GM18517 (cell line): ENCODE data around the gene KCNJ6.

ENCODE experiments used
- ATAC-seq: cut with Tn5 transposase; IDR thresholded peaks from one replicate; pipeline ENCODE4 v1.9.1; 2021; ENCODE audit warnings: mild to moderate bottlenecking, moderate library complexity; ENCODE audit not compliant: unreplicated experiment

Gene KCNJ6

DNA sequence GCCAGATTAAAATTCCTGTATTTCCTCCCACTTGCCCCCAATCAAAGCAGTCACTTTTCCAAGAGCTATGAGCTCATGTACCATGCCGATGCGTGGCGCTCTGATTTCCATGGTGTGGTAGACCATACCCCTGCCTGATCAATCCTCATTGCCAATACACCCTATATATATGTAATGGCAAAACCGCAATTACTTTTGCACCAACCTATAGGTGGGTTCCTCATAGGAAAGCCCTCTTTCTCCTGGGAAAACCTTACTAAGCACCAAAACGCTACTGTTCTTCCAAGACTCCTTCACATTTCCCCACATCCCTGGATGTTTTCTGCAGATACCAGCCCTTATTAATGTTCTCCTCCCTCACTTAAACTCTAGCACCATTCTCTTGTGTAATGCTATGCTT is 11.0 kb downstream of the KCNJ6 start:
- ATAC-seq: no peak

DNA sequence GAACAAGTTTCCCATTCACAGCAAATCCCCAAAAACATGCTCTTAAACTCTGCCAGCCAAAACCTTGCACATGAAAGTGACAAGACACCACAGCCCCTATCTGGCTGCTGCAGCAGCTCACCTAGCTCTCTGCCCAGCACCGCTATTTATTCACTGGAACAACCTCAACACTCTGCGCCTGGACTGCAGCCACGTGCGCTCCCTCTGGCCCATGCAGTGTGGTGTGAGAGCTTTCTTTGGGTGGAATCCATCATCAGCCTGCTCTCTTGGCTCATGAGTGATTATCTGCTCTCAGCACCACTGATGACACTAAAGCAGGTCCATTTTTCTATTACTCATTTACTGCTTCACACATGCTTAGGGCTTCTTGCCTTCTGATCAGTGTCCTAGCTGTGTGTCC is 11.4 kb downstream of the KCNJ6 start:
- ATAC-seq: no peak

DNA sequence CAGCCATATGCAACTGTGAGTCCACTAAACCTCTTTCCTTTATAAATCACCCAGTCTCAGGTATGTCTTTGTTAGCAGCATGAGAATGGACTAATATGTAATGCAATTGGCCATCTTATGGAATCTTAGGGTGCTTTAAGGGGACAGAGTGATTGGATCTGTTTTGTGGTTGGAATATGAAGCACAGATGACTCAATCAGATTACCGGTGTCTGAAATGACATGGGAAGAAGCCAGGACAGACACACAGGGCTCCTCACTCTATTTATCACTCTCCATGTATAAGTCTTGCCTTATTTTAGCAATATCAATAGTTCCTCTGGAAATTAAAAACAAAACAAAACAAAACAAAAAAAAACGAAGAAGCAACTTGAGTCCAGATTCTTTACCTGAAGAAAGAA is 12.9 kb downstream of the KCNJ6 start:
- no peak for ATAC-seq

DNA sequence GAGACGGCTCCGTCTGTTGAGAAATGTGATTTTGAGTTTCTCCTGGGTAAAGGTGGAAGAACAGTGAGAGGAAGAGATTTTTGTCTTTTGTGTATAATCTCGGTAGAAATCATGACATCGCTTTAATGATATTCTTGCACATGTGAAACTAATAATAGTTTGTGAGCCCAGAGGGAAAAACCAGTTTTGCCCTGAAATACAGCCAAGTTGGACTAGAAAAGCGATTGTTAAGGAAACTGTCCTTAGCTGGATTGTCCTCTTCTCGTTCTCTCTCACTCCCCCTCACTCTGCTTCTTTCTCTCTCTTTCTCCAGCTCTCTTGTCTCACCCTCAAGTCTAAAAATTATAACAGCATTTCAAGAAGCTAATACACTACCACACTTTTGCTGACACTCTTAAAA is 17.1 kb downstream of the KCNJ6 start:
- no peak for ATAC-seq

DNA sequence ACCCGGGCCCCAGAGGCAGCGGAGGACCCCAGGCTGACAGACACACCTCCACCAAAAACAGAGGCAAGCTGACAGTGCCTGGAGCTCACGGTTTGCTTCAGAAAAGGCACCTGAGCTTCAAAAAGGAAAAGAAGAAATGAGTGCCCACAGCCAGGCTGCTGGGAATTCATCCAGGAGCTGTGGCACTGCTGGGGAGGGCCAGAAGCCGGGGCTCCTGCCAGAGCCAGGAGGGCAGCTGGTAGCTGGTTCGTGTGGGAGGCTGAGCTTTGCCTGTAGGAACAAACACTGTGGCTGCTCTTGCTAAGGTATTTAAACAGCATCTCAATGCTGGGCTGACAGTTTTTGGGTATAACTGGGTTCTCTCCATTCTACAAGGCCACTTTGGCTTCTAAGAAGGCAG is 19.5 kb downstream of the KCNJ6 start:
- ATAC-seq: no peak

DNA sequence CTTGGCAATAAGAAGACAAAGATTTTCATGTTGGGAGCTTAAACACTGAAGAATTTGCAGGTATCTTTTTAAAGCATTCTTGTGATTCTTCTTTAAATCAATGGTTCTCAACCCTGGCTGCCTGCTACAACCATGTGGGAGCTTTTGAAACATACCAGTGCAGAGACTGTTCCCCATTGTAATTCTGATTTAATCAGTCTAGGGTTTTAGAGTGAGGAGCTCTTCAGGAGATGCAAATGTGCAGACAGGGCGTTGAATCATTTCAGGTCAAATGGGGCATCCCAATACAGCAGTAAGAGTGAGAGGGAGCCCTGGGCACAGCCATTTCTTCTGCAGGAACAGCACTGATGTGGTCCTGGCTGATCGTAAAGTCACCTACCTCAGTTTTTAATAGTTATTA is 24.3 kb downstream of the KCNJ6 start:
- no peak for ATAC-seq

DNA sequence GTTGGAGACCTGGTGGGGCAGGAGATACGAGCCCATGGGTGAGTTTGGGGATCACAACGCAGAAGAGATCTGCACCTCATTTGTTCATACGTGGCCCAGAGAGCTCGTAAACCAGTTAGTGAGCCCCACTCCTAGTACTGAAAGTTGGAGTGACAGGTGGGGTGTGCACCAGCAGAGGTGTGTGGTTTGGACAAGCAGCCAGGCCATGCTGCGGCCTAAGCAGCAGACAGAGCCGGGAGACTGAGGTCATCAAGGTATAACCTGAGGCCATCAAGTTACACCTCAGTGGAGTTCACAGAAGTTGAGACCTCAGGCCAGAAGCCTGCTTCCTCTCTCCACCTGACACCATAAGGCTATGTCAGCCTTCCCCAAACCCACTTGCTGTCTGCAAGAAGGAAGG is 27.6 kb downstream of the KCNJ6 start:
- ATAC-seq: no peak

DNA sequence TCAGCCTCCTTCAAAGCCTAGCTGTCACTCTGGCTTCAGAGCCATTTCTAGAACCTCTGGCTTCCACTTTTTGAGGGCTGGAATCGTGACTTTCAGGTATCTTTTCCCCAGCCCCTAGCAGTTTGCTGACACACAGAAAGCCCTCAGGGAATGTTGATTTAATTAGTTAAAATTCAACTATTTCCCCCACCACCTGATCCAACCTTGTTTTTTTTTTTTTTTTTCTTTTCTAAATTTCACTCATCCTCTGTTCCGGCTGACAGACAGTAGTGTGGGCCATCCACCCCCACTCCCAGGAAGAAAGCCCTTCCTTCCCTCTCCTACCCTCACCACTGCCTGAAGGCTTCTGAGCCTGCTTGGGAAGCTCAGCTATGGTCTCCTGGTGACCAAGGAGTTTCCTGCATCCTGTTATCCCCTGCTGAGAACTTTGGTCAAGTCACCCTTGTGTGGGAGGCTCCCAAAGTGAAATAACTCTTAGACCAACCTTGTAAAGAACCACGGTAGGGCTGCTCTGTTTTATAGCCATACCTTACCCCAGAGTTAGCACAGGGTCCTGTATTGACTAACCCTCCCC is 29.4 kb downstream of the KCNJ6 start:
- ATAC-seq: no peak

DNA sequence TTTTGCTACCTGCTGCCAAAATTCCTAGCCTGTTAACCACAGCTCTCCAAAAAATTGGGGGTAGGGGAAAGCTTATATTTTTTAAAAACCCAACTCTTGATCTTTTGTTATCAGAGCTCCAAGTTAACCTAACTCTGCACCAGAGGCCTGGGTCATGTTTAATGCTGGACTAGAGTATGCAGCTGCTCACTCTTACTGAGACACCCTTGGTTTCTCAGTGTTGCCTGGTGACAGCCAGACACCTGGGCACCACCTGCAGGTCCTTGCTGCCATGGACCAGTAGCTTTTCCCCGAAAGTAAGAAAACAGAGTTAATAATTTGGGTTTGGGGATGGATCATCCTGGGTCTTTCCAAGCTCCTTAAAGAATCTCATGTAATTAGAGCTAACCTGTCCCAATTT is 30.1 kb downstream of the KCNJ6 start:
- ATAC-seq: no peak

DNA sequence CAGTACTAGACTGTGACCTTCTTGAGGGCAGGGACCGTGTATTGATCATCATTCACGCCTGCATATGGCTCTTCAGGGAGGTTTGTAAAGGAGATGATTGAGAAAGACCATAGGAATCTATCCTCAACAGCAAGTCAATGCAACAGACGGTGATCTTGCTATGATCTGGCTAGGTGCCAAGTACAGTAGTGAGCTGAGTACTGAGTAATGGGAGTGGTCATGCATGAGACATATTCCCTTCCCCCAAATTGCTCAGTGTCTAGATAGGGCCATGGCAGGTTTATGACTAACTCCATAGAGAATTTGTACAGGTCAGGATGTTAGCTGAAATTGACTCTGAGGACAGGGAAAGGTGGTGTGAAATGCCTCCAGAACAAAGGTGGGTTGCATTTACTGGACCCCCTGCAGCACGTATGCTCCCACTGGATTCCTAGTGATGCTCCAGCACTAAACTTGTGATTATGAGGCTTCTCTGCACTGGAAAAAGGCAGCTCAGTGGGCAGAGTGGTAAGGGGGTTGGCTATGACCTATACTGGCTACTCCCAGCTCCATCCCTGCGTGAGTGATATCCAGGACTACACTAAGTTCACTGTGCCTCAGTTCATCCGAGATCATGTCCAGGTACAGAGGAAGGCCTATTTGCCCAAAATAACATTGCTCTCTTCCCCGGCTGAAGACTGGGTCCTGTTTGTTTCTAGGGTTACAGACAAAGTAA is 37.2 kb downstream of the KCNJ6 start:
- ATAC-seq: no peak

DNA sequence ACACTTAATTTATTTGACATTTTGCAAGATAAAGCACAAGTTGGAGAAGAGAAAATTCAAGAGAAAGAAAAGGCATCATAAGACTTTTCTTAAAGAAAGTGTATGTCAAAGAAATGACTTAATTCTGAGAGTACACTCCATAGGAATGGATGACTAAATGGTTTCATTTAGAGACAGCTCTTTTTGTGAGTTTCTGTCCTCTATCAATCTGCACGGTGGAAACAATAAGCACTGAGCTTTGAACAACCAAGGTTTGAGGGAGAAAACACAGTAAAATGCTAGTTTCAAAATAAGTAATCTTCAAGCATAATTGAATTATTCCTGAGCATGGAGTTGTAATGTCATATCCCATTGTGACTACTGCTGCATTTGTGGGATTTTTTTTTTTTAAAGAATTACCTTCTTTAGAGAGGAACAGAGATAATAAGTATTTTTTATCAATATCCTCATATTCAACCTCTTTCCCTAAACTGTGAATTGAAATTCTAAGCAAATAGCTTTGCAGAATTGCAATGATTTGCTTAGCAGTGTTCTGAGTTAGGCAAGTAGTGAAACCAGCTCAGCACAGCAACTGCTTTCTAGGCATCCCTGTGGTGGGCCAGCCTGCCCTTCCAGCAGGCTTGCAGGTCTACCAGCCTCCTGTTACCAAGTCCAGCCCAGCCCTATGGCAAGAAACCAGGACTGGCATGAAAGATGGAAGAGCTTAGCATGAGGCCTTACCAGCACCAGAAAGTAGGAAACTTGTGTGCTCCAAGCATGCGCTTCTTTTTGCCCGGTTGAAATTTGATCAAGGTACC is 38.2 kb downstream of the KCNJ6 start:
- no peak for ATAC-seq

DNA sequence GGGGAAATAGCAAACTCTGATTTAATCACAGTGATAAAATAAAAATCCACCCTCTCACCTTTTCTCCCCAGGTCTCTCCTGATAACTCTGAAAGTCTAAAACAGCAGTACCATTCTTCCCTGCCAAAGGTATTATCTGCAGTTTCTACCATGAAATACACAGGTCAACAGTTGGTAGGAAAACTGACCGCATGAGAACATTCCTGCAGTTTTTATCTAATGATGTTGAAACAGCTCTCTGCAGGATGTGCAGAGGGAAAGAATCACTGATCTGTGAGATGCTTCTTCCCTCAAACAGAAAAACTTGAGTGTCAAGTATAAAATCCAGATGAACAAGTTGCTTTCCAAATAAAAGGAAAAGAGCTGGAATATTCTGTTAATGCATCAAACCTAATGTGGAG is 39.1 kb downstream of the KCNJ6 start:
- no peak for ATAC-seq

DNA sequence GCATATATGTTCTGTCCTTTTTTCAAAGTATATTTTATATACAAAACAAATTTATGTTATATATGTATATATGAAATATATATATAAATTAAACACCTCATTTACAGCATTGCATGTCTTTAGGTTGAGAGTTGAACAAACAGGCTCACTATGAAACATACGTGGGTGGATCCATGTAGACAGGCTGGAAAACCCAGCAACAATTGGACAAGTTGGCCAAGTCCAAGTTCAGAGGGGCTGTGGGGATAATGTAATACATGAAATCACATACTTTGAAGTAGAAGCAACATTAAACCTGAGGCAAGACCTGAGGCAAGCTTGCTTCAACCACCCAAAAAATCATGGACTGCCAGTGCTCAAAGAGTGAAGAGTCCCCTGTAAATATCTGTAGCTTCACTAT is 39.7 kb downstream of the KCNJ6 start:
- ATAC-seq: no peak

DNA sequence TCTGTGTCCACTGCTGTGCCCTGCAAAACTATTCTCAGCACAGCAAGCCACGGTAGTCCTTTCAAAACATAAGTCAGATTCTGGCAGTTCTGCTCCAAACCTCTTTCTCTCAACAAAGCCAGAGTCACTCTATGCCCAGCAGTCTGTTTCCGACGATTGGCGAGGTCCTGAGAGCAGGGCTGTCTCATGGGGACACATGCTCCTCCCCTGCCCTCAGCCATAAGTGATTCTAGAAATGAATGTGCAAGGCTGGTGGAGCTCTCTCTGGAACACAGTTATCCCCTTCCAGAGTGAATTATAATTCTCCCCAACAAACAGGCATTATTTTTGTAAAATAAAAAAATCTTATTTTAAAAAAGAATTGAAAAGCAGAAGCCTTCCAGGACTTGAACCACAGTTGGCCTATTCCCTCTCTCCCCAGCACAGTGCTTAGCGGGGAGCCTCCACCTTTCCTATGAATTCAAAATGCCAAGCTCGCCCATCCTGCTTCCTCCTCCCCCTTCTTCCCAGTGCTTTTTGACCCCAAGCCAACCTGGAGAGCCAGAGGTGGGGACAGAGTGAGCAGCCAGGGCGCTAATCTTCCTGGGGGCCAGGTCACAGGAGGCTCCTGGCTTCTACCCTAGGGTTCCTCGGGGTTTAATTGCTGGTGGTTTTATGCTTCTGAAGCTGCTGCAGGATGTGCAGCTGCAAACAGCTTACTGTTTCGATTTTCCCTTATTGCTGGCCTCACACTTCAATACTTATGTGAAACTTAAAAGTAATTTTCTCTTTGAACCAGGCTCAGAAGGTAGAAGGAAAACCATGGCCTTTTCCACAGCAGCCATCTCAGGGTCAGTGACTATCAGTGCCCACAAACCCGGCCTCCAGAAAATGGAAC is 41.1 kb downstream of the KCNJ6 start:
- no peak for ATAC-seq

DNA sequence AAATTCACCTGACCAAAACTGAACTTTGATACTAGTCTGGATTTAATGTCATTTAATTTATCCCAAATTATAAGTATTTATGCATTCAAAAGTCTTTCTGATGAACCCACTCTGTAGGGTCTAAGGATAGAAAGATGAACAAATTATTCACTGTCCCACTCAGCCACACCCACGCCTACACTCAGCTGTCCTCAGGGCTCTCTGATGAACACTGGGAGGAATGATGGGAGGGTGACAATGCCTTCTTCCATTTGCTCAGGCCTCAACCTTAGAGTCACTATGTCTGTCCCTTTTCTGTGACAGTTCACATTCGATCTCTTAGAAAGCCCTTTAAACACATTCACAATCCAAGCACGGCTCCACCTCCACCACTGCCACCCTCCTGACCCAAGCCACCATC is 41.8 kb downstream of the KCNJ6 start:
- no peak for ATAC-seq

DNA sequence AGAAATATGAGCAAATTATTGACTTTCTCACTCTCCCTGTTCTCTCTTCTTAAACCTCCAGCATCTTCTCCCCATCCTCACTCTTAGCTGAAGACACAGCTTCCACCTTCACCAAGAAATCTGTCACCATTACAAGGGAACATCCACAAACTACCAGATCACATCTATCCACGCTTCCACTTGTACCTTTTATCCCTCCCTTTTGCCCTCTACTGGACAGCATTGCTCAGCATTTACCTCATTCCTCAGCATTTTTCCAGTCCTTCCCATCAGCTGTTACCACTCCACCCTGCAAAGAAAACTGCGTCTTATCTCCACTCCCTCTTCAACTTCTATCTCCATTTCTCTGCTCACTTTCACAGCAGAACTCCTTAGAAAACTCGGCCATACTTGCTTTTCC is 42.6 kb downstream of the KCNJ6 start:
- ATAC-seq: no peak

DNA sequence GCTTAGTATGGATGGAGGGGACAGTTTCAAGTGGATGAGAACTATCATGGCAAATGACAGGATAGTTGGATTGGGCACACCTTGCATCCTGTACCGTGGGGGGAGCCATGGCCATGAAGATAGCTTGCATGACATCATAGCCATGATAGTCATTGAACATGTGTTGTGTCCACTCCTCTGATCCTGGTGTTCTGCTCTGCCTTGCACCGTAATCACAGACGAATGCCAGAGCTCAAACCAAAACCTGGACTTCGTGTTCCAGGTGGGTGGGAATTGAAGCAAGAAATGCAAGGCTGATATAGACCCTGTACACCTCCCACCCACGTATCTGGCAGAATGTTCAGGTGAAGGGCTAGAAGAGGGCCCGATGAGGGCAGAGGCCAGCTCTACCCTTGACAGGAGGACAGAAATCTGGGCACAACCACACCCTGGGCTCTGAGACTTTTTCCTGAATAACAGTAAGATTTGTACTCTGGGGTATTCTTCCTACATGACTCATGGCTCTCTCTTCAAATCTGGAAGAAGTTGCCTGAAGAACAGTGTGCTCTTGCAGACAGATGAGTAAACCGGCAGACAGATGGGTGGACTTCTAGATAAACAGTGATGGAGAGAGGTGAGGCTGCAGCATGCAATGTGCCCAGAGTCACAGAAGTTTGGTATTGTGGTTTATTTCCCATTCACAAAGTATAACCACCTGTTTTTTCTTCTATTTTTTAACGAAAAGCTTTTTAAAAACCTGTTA is 45.0 kb downstream of the KCNJ6 start:
- ATAC-seq: no peak

DNA sequence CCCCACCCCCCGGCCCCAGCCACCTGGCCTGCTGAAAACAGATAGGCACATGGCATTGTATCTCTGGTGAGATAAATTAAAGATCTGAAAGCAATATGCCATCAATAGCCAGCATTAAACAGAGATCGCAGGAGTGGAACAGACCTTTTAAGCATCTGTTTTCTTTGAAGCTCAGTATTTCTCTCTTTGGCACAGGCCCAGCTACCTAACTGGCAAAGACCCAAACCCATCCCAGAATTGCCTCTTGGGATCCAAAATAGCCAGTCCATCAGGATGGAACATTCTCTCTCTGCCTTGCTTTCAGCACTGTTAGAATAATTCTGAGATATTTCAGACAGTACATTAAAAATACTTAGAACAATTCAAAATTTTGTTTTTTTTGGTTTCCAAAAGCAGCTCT is 46.0 kb downstream of the KCNJ6 start:
- ATAC-seq: no peak

DNA sequence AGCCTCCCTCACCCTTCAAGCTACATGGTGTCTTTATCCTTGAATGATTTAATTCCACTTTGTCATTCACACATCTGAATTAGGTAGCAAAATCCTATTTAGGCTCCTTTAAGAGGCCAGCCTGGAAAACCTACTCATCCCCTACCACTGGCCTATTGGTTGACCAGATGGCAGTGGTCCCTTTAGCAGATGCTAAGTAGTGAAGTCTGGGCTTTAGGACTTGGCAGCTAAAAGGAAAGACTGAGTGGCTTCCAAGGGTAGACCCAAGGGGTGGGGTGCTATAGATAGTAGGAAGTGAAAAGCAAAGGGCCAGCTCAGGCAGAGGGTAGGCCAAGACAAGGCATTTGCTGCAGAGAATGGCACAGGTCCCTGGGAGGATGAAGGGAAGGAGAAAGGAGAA is 46.6 kb downstream of the KCNJ6 start:
- ATAC-seq: no peak

DNA sequence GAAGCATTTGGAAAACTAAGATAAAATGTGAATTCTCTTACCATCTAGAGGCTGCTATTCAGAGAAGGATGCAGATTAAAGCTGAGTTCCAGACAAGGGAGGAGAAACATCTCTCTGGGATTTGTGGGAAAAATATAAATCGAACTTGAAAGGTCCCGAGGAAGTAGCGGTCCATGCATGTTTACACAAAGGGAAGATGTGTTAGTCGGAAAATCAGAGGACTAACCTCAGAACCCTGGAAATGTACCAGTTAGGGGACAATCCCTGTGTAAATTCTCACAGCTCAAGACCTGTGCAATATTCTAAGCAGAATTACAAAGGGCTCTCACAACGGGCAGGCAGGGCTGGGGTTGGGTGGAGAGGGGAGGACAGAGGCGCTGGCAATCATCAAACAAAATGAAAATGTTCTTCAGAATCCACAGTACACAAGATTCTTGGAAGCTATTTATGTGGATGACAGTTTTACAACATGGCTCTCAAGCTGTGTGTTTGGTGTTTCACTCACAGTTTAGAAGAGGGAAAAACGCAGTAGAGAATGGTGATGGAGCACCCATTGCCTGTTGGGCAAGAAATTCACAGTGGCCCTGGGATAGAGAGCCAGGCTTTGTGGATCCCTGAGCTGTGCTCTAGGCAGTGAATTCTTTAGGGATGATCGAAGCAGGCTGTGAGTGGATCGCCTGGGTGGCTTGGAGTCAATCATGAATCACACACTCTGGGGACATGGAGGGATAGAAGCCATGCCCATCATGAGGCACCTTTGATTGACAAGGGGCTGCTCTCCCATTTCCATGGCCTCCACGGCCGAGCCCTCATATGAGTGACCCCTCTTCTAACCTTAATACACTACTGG is 47.6 kb downstream of the KCNJ6 start:
- ATAC-seq: no peak
